ENCODE data around the gene NYNRIN. TPM values are rescaled to one million over a fixed set of nuclear protein-coding genes. Genes with fewer than 3 reads are reported as not detected.

The NYNRIN gene
- total and polyA plus RNA-seq, 2 of the 8 experiments (the other 6 are each of a cell fraction or from before 2014, with no cell fraction given) = 15.2 to 18.3 TPM

DNA sequence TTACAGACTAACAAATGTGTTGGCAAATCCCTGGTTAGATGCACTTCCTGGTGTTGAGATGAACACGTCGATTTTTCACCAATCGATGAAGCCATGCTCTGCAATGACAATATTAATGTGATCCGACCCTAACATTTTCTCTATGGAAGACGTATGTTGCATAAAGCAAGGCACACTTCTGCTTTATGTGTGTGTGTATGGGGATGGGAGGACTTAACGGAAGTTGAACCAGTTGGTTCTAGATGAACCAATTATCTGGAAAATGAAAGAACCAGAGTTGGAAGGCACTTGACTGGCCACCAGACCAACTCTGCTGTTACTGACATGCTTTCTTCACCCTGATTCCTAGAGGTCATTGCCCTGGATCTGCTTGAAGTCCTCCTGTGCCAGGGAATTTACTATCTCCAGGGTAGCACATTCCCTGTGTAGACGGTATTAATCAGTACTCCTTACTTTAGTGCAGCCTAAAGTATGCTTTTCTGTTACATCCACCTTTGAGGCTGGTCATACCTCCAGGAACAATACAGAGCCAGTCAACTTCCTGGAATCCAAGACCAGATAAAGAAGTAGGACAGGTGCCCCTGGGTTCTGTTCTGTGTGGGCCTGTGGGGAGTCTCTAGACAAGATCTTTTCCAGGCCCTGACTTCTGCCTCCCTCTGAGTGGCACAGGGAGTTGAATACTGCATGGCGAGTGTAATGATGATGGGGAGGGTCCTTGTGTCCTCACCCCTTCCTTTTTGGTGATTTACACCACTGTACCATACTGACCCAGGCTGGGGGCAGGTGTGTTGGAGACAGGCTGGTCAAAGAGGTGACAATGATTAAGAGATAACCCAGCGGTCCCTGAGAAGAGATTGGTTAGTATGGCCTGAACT lies 39.7 kb downstream of the NYNRIN start (continued):
- TF ChIP-seq, protein P1, sequence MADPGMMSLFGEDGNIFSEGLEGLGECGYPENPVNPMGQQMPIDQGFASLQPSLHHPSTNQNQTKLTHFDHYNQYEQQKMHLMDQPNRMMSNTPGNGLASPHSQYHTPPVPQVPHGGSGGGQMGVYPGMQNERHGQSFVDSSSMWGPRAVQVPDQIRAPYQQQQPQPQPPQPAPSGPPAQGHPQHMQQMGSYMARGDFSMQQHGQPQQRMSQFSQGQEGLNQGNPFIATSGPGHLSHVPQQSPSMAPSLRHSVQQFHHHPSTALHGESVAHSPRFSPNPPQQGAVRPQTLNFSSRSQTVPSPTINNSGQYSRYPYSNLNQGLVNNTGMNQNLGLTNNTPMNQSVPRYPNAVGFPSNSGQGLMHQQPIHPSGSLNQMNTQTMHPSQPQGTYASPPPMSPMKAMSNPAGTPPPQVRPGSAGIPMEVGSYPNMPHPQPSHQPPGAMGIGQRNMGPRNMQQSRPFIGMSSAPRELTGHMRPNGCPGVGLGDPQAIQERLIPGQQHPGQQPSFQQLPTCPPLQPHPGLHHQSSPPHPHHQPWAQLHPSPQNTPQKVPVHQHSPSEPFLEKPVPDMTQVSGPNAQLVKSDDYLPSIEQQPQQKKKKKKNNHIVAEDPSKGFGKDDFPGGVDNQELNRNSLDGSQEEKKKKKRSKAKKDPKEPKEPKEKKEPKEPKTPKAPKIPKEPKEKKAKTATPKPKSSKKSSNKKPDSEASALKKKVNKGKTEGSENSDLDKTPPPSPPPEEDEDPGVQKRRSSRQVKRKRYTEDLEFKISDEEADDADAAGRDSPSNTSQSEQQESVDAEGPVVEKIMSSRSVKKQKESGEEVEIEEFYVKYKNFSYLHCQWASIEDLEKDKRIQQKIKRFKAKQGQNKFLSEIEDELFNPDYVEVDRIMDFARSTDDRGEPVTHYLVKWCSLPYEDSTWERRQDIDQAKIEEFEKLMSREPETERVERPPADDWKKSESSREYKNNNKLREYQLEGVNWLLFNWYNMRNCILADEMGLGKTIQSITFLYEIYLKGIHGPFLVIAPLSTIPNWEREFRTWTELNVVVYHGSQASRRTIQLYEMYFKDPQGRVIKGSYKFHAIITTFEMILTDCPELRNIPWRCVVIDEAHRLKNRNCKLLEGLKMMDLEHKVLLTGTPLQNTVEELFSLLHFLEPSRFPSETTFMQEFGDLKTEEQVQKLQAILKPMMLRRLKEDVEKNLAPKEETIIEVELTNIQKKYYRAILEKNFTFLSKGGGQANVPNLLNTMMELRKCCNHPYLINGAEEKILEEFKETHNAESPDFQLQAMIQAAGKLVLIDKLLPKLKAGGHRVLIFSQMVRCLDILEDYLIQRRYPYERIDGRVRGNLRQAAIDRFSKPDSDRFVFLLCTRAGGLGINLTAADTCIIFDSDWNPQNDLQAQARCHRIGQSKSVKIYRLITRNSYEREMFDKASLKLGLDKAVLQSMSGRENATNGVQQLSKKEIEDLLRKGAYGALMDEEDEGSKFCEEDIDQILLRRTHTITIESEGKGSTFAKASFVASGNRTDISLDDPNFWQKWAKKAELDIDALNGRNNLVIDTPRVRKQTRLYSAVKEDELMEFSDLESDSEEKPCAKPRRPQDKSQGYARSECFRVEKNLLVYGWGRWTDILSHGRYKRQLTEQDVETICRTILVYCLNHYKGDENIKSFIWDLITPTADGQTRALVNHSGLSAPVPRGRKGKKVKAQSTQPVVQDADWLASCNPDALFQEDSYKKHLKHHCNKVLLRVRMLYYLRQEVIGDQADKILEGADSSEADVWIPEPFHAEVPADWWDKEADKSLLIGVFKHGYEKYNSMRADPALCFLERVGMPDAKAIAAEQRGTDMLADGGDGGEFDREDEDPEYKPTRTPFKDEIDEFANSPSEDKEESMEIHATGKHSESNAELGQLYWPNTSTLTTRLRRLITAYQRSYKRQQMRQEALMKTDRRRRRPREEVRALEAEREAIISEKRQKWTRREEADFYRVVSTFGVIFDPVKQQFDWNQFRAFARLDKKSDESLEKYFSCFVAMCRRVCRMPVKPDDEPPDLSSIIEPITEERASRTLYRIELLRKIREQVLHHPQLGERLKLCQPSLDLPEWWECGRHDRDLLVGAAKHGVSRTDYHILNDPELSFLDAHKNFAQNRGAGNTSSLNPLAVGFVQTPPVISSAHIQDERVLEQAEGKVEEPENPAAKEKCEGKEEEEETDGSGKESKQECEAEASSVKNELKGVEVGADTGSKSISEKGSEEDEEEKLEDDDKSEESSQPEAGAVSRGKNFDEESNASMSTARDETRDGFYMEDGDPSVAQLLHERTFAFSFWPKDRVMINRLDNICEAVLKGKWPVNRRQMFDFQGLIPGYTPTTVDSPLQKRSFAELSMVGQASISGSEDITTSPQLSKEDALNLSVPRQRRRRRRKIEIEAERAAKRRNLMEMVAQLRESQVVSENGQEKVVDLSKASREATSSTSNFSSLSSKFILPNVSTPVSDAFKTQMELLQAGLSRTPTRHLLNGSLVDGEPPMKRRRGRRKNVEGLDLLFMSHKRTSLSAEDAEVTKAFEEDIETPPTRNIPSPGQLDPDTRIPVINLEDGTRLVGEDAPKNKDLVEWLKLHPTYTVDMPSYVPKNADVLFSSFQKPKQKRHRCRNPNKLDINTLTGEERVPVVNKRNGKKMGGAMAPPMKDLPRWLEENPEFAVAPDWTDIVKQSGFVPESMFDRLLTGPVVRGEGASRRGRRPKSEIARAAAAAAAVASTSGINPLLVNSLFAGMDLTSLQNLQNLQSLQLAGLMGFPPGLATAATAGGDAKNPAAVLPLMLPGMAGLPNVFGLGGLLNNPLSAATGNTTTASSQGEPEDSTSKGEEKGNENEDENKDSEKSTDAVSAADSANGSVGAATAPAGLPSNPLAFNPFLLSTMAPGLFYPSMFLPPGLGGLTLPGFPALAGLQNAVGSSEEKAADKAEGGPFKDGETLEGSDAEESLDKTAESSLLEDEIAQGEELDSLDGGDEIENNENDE (IDR thresholded peaks at IDR 0.05; ENCODE audit: insufficient replicate concordance, low read length) = no peak
- TF ChIP-seq CBX8 (IDR thresholded peaks at IDR 0.05; ENCODE audit: borderline replicate concordance, low read depth, low read length) (no peak), SIX5 (IDR thresholded peaks at IDR 0.05; ENCODE audit: low read depth, low read length) (no peak), RFX5 (IDR thresholded peaks at IDR 0.05; ENCODE audit: borderline replicate concordance, low read depth, low read length) (no peak), RAD21 (IDR thresholded peaks at IDR 0.05 in 1 of 2, conservative IDR thresholded peaks at IDR 0.05 in 1 of 2; ENCODE audit: low read depth in 2 of 2, low read length in 2 of 2) (no peak), HDAC2 (IDR thresholded peaks at IDR 0.05; ENCODE audit: borderline replicate concordance in 1 of 2, low read depth in 2 of 2, low read length in 2 of 2) (no peak), KDM1A (IDR thresholded peaks at IDR 0.05; ENCODE audit: borderline replicate concordance, low read length) (no peak), TBP (IDR thresholded peaks at IDR 0.05; ENCODE audit: low read depth, low read length) (no peak)

Data from H1 (cell line).